ENCODE measurements around the gene PRLR.

Gene PRLR

DNA sequence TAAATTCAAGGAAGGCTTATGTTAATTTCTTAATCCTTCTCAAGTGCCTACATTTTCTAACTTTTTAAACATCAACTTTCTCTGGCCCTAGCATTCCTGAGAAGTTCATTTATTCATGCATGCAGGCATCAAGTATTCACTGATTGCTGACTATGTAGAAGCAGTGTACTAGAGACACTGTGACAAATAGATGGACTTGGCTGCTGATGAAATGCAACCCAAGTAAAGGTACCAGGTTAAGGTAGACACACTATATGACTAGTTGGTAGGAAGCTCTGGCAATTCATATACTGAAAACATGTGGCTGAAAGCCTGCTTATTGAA is 66.6 kb downstream of the PRLR start:
- POLR2A ChIA-PET, result no interaction called here
- TF ChIP-seq LEF1 (IDR thresholded peaks at IDR 0.05; ENCODE audit: borderline replicate concordance), result no peak
- no peak for TF ChIP-seq L3MBTL2 (conservative IDR thresholded peaks at IDR 0.05)
- no peak for TF ChIP-seq TARDBP (IDR thresholded peaks at IDR 0.05)
- no peak for TF ChIP-seq CTBP1 (IDR thresholded peaks at IDR 0.05; ENCODE audit: borderline replicate concordance)
- TF ChIP-seq ELF4 (IDR thresholded peaks at IDR 0.05), result no peak
- TF ChIP-seq NFRKB (IDR thresholded peaks at IDR 0.05), result no peak
- no peak for TF ChIP-seq SP1 (IDR thresholded peaks at IDR 0.05)
- TF ChIP-seq, protein P1, sequence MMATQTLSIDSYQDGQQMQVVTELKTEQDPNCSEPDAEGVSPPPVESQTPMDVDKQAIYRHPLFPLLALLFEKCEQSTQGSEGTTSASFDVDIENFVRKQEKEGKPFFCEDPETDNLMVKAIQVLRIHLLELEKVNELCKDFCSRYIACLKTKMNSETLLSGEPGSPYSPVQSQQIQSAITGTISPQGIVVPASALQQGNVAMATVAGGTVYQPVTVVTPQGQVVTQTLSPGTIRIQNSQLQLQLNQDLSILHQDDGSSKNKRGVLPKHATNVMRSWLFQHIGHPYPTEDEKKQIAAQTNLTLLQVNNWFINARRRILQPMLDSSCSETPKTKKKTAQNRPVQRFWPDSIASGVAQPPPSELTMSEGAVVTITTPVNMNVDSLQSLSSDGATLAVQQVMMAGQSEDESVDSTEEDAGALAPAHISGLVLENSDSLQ (IDR thresholded peaks at IDR 0.05), result no peak
- TF ChIP-seq ZNF384 (IDR thresholded peaks at IDR 0.05), result no peak
- TF ChIP-seq BHLHE40 (IDR thresholded peaks at IDR 0.05; ENCODE audit: borderline replicate concordance), result no peak
- TF ChIP-seq ARNT (IDR thresholded peaks at IDR 0.05), result no peak
- TF ChIP-seq SUZ12 (IDR thresholded peaks at IDR 0.05), result no peak
- no peak for TF ChIP-seq FOXM1 (IDR thresholded peaks at IDR 0.05; ENCODE audit: borderline replicate concordance)
- TF ChIP-seq FOXK2 (IDR thresholded peaks at IDR 0.05), result no peak
- no peak for TF ChIP-seq HDGF (IDR thresholded peaks at IDR 0.05; ENCODE audit: borderline replicate concordance)
- TF ChIP-seq FOXA1 (IDR thresholded peaks at IDR 0.05), result no peak
- CTCF ChIA-PET, result no interaction called here
- DNase-seq (ENCODE audit: extremely low spot score), result no peak

GRCh38 chr5:35162848-35163709 is 67.2 kb downstream of the PRLR start:
- TF ChIP-seq ZNF384 (IDR thresholded peaks at IDR 0.05), result no peak
- no peak for TF ChIP-seq FOXA1 (IDR thresholded peaks at IDR 0.05)
- TF ChIP-seq L3MBTL2 (conservative IDR thresholded peaks at IDR 0.05), result no peak
- TF ChIP-seq ELF4 (IDR thresholded peaks at IDR 0.05), result no peak
- ChIA-PET CTCF (no interaction called here), POLR2A (no interaction called here)
- no peak for DNase-seq (ENCODE audit: extremely low spot score)

GRCh38 chr5:35161652-35162273 is 68.5 kb downstream of the PRLR start:
- ChIA-PET CTCF (no interaction called here), POLR2A (no interaction called here)
- TF ChIP-seq HDGF (IDR thresholded peaks at IDR 0.05; ENCODE audit: borderline replicate concordance), result no peak
- TF ChIP-seq BHLHE40 (IDR thresholded peaks at IDR 0.05; ENCODE audit: borderline replicate concordance), result no peak
- no peak for TF ChIP-seq SP1 (IDR thresholded peaks at IDR 0.05)
- no peak for TF ChIP-seq LEF1 (IDR thresholded peaks at IDR 0.05; ENCODE audit: borderline replicate concordance)
- TF ChIP-seq ZNF384 (IDR thresholded peaks at IDR 0.05), result no peak
- no peak for TF ChIP-seq SUZ12 (IDR thresholded peaks at IDR 0.05)
- TF ChIP-seq ARNT (IDR thresholded peaks at IDR 0.05), result no peak
- no peak for TF ChIP-seq CTBP1 (IDR thresholded peaks at IDR 0.05; ENCODE audit: borderline replicate concordance)
- no peak for TF ChIP-seq L3MBTL2 (conservative IDR thresholded peaks at IDR 0.05)
- no peak for TF ChIP-seq NFRKB (IDR thresholded peaks at IDR 0.05)
- TF ChIP-seq FOXK2 (IDR thresholded peaks at IDR 0.05), result no peak
- TF ChIP-seq ELF4 (IDR thresholded peaks at IDR 0.05), result no peak
- TF ChIP-seq, protein P1 (IDR thresholded peaks at IDR 0.05), result no peak
- no peak for TF ChIP-seq TARDBP (IDR thresholded peaks at IDR 0.05)
- no peak for TF ChIP-seq FOXM1 (IDR thresholded peaks at IDR 0.05; ENCODE audit: borderline replicate concordance)
- TF ChIP-seq FOXA1 (IDR thresholded peaks at IDR 0.05), result no peak
- no peak for DNase-seq (ENCODE audit: extremely low spot score)

DNA sequence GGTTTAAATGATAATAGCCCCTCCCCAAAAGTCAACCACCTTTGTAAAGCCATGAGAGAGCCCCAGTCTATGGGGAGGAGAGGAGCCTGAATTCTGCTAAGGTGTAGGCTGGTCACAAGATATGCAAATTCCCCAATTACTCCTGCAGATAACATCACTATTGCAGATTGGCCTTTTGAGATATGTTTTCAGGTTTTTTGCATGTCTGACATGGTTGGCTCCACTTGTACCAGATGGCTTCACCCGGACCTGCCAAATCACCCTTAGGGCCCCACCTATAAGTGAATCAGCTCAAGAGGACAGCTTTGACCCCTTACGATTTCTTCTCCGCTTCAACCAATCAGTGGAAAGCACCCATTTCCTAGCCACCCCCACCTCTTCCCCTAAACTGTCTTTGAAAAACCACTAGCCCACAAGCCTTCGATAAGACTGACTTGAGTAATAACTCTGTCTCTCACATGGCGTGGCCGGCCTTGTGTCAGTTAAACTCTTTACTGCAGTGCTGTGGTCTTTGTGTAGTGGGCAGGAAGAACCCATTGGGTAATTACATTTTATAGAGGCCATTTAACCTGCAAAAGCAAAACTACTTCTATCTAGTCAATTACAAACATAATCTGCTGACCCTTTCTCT is 69.7 kb downstream of the PRLR start:
- no peak for DNase-seq (ENCODE audit: extremely low spot score)
- ChIA-PET POLR2A (no interaction called here), CTCF (no interaction called here)
- no peak for TF ChIP-seq SUZ12 (IDR thresholded peaks at IDR 0.05)
- no peak for TF ChIP-seq CTBP1 (IDR thresholded peaks at IDR 0.05; ENCODE audit: borderline replicate concordance)
- no peak for TF ChIP-seq ARNT (IDR thresholded peaks at IDR 0.05)
- no peak for TF ChIP-seq FOXA1 (IDR thresholded peaks at IDR 0.05)
- TF ChIP-seq FOXK2 (IDR thresholded peaks at IDR 0.05), result no peak
- no peak for TF ChIP-seq SP1 (IDR thresholded peaks at IDR 0.05)
- TF ChIP-seq NFRKB (IDR thresholded peaks at IDR 0.05), result no peak
- no peak for TF ChIP-seq TARDBP (IDR thresholded peaks at IDR 0.05)
- TF ChIP-seq L3MBTL2 (conservative IDR thresholded peaks at IDR 0.05), result no peak
- TF ChIP-seq, protein P1 (IDR thresholded peaks at IDR 0.05), result no peak
- TF ChIP-seq LEF1 (IDR thresholded peaks at IDR 0.05; ENCODE audit: borderline replicate concordance), result no peak
- no peak for TF ChIP-seq ZNF384 (IDR thresholded peaks at IDR 0.05)
- TF ChIP-seq ELF4 (IDR thresholded peaks at IDR 0.05), result no peak
- no peak for TF ChIP-seq FOXM1 (IDR thresholded peaks at IDR 0.05; ENCODE audit: borderline replicate concordance)
- no peak for TF ChIP-seq HDGF (IDR thresholded peaks at IDR 0.05; ENCODE audit: borderline replicate concordance)
- TF ChIP-seq BHLHE40 (IDR thresholded peaks at IDR 0.05; ENCODE audit: borderline replicate concordance), result no peak

GRCh38 chr5:35159370-35159742 is 70.9 kb downstream of the PRLR start:
- ChIA-PET POLR2A (no interaction called here), CTCF (no interaction called here)

More at GRCh38 chr5:35159370-35159742, 70.9 kb downstream of the PRLR start:
- no peak for DNase-seq (ENCODE audit: extremely low spot score)
- TF ChIP-seq TARDBP (IDR thresholded peaks at IDR 0.05) (no peak), NFRKB (IDR thresholded peaks at IDR 0.05) (no peak), FOXA1 (IDR thresholded peaks at IDR 0.05) (no peak), ELF4 (IDR thresholded peaks at IDR 0.05) (no peak), SP1 (IDR thresholded peaks at IDR 0.05) (no peak), LEF1 (IDR thresholded peaks at IDR 0.05; ENCODE audit: borderline replicate concordance) (no peak), BHLHE40 (IDR thresholded peaks at IDR 0.05; ENCODE audit: borderline replicate concordance) (no peak), HDGF (IDR thresholded peaks at IDR 0.05; ENCODE audit: borderline replicate concordance) (no peak), ZNF384 (IDR thresholded peaks at IDR 0.05) (no peak), FOXM1 (IDR thresholded peaks at IDR 0.05; ENCODE audit: borderline replicate concordance) (no peak), SUZ12 (IDR thresholded peaks at IDR 0.05) (no peak), CTBP1 (IDR thresholded peaks at IDR 0.05; ENCODE audit: borderline replicate concordance) (no peak)
